Erythroblast (primary cell): ENCODE measurements around the gene CHCT1.

ENCODE experiments used
- GATA1 ChIP-seq: IDR thresholded peaks from 2 replicates; pipeline ENCODE4 v1.6.1; 2011; ENCODE audit warnings: low read depth, mild to moderate bottlenecking, control low read depth, low read length, moderate library complexity
- POLR2A ChIP-seq: IDR thresholded peaks from 2 replicates; pipeline ENCODE4 v1.6.1; 2011; ENCODE audit warnings: mild to moderate bottlenecking, low read length

DNA sequence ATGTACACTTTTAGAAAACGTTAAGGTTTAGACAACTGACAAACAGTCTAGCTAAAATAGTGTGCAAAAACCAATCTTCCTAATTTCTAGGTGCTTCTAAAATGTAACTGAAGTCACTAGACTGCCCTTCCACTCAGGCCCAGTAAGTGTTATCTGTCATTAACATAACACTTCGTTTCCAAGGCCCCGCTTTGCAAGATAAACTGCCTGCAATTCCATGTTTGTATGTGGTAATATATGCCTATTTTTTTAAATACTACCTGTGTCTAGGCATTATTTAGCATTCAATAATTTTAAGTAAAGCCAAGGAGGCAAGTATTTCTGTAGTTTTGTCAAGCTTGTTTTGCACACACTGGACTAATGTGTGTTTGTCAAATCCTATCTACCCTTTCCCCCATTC is 33.5 kb upstream of the CHCT1 start:
- TF ChIP-seq POLR2A, result peak; percentile 75
- TF ChIP-seq GATA1, result peak; percentile 34
